ENCODE data around the gene RPAP2. TPM values are rescaled to one million over a fixed set of nuclear protein-coding genes. Genes with fewer than 3 reads are reported as not detected.
"Not testable (repeated sequence)": the region's sequence is repeated elsewhere in the genome, so short reads cannot be mapped to it uniquely, and the experiment has no call there.

The RPAP2 gene
- total RNA-seq = 33.3 and 38.2 TPM in 2 replicates
- long read RNA-seq, full-length matches to known transcripts = 33 of 58 reads
- long read RNA-seq, partial matches to known transcripts = 14 of 58 reads
- long read RNA-seq, other reads (novel, unspliced or antisense) = 11 of 58 reads

- no peaks in the 10 kb centered on the region for H3K9me3 Mint-ChIP-seq
- peaks cover 42% of the 10 kb centered on the region for H3K4me1 Mint-ChIP-seq
- H3K27me3 Mint-ChIP-seq (ENCODE audit: low read depth) = no peaks in the 10 kb centered on the region
Observed at GRCh38 chr1:92298573-92299476, at the start of gene RPAP2, which contains the start of gene GLMN. Gene RPAP2, plus strand, starts transcription at chr1:92299059. Its CDS starts 15 bp downstream, at chr1:92299074. Gene GLMN, minus strand, starts transcription at chr1:92298987. Its CDS starts 988 bp downstream, at chr1:92297999.

GRCh38 chr1:92254714-92255113, 44.1 kb upstream of the RPAP2 start:
- not testable (repeated sequence) for H3K9me3 Mint-ChIP-seq; H3K27ac Mint-ChIP-seq (ENCODE audit: unreplicated experiment); DNase-seq (ENCODE audit: low read depth, low spot score); H3K4me1 Mint-ChIP-seq; H3K27me3 Mint-ChIP-seq (ENCODE audit: low read depth); H3K4me3 Mint-ChIP-seq
- peaks cover 55% of the 10 kb centered on the region for H3K36me3 Mint-ChIP-seq (ENCODE audit: low read depth)

More at GRCh38 chr1:92298573-92299476, at the start of gene RPAP2, which contains the start of gene GLMN:
- Mint-ChIP-seq H3K27ac (ENCODE audit: unreplicated experiment) (peak within 1 kb of the TSS; percentile 100), H3K4me3 (peak within 1 kb of the TSS; percentile 98), H3K36me3 (ENCODE audit: low read depth) (peaks cover 15% of the 10 kb centered on the region)
- DNase-seq (ENCODE audit: low read depth, low spot score) = peak; percentile 69
- no peak for TF ChIP-seq CTCF (conservative IDR thresholded peaks at IDR 0.05)

- Mint-ChIP-seq H3K36me3 (ENCODE audit: low read depth) (peaks cover 48% of the 10 kb centered on the region), H3K9me3 (peaks cover 8% of the 10 kb centered on the region), H3K27ac (ENCODE audit: unreplicated experiment) (no peak overlapping the region), H3K4me3 (no peak overlapping the region), H3K27me3 (ENCODE audit: low read depth) (no peaks in the 10 kb centered on the region), H3K4me1 (no peaks in the 10 kb centered on the region)
- no peak for TF ChIP-seq CTCF (conservative IDR thresholded peaks at IDR 0.05)
- DNase-seq (ENCODE audit: low read depth, low spot score) = no peak
Observed at GRCh38 chr1:92259350-92259749, 39.5 kb upstream of the RPAP2 start.

GRCh38 chr1:92262516-92262915, 36.3 kb upstream of the RPAP2 start:
- H3K4me1 Mint-ChIP-seq = no peaks in the 10 kb centered on the region
- TF ChIP-seq CTCF (conservative IDR thresholded peaks at IDR 0.05) = no peak
- H3K4me3 Mint-ChIP-seq = no peak overlapping the region
- peaks cover 18% of the 10 kb centered on the region for H3K36me3 Mint-ChIP-seq (ENCODE audit: low read depth)
- H3K27ac Mint-ChIP-seq (ENCODE audit: unreplicated experiment) = no peak overlapping the region
- H3K9me3 Mint-ChIP-seq = no peaks in the 10 kb centered on the region
- no peak for DNase-seq (ENCODE audit: low read depth, low spot score)
- no peaks in the 10 kb centered on the region for H3K27me3 Mint-ChIP-seq (ENCODE audit: low read depth)

GRCh38 chr1:92273039-92273438, 25.8 kb upstream of the RPAP2 start:
- Mint-ChIP-seq H3K4me3 (no peak overlapping the region), H3K27me3 (ENCODE audit: low read depth) (no peaks in the 10 kb centered on the region), H3K4me1 (no peaks in the 10 kb centered on the region), H3K27ac (ENCODE audit: unreplicated experiment) (no peak overlapping the region), H3K9me3 (no peaks in the 10 kb centered on the region), H3K36me3 (ENCODE audit: low read depth) (peaks cover 27% of the 10 kb centered on the region)
- TF ChIP-seq CTCF (conservative IDR thresholded peaks at IDR 0.05) = no peak
- no peak for DNase-seq (ENCODE audit: low read depth, low spot score)

- DNase-seq (ENCODE audit: low read depth, low spot score) = no peak
- TF ChIP-seq CTCF (conservative IDR thresholded peaks at IDR 0.05) = no peak
- H3K27ac Mint-ChIP-seq (ENCODE audit: unreplicated experiment) = no peak overlapping the region
- no peaks in the 10 kb centered on the region for H3K9me3 Mint-ChIP-seq
- no peaks in the 10 kb centered on the region for H3K4me1 Mint-ChIP-seq
- H3K4me3 Mint-ChIP-seq = no peak overlapping the region
- peaks cover 36% of the 10 kb centered on the region for H3K36me3 Mint-ChIP-seq (ENCODE audit: low read depth)
- no peaks in the 10 kb centered on the region for H3K27me3 Mint-ChIP-seq (ENCODE audit: low read depth)
Observed at GRCh38 chr1:92274939-92275338, 23.9 kb upstream of the RPAP2 start.
